C4-2B (cell line): ENCODE results near the gene RPL14.

Experiments used
- ZFX ChIP-seq: fragments of 450-650 bp; IDR thresholded peaks from 2 replicates; pipeline ENCODE4 v1.6.1; 2017
- TF ChIP-seq, protein P1 (sequence below): fragments of 450-650 bp; conservative IDR thresholded peaks from 2 replicates; pipeline ENCODE4 v1.5.1; 2017; ENCODE audit warnings: mild to moderate bottlenecking

GRCh38 chr3:40516201-40516600 lies 59.1 kb downstream of the RPL14 start:
- TF ChIP-seq, protein P1, sequence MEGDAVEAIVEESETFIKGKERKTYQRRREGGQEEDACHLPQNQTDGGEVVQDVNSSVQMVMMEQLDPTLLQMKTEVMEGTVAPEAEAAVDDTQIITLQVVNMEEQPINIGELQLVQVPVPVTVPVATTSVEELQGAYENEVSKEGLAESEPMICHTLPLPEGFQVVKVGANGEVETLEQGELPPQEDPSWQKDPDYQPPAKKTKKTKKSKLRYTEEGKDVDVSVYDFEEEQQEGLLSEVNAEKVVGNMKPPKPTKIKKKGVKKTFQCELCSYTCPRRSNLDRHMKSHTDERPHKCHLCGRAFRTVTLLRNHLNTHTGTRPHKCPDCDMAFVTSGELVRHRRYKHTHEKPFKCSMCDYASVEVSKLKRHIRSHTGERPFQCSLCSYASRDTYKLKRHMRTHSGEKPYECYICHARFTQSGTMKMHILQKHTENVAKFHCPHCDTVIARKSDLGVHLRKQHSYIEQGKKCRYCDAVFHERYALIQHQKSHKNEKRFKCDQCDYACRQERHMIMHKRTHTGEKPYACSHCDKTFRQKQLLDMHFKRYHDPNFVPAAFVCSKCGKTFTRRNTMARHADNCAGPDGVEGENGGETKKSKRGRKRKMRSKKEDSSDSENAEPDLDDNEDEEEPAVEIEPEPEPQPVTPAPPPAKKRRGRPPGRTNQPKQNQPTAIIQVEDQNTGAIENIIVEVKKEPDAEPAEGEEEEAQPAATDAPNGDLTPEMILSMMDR, result no peak
- no peak for TF ChIP-seq ZFX
